Measurements from ENCODE around the gene LILRA5.
"Not testable (repeated sequence)": the region's sequence is repeated elsewhere in the genome, so short reads cannot be mapped to it uniquely, and the experiment has no call there.

LILRA5 gene

GRCh38 chr19:54299515-54299914 lies 13.5 kb downstream of the LILRA5 start:
- H3K4me1 ChIP-seq (ENCODE audit: control insufficient read depth, insufficient read depth, low read length) = no peaks in the 10 kb centered on the region
- no peaks in the 10 kb centered on the region for H3K36me3 ChIP-seq (ENCODE audit: control insufficient read depth, insufficient read depth, low read length)
- H3K27ac ChIP-seq (ENCODE audit: low read depth, low read length) = no peak overlapping the region
- no peak overlapping the region for H3K9ac ChIP-seq (ENCODE audit: low read depth, low read length)
- 0 out of 2 replicates have a peak, but pooled peaks cover 5% of the 10 kb centered on the region for H3K27me3 ChIP-seq (ENCODE audit: control insufficient read depth, insufficient read depth, low read length)
- no peaks in the 10 kb centered on the region for H3K9me3 ChIP-seq (ENCODE audit: control insufficient read depth, insufficient read depth, low read length)
- no peak overlapping the region for H3K4me3 ChIP-seq (ENCODE audit: low read depth, low read length)

- Histone ChIP-seq H3K9me3 (ENCODE audit: control insufficient read depth, insufficient read depth, low read length) (no peaks in the 10 kb centered on the region), H3K4me1 (ENCODE audit: control insufficient read depth, insufficient read depth, low read length) (no peaks in the 10 kb centered on the region), H3K4me3 (ENCODE audit: low read depth, low read length) (no peak overlapping the region), H3K27me3 (ENCODE audit: control insufficient read depth, insufficient read depth, low read length) (0 out of 2 replicates have a peak, but pooled peaks cover 5% of the 10 kb centered on the region), H3K27ac (ENCODE audit: low read depth, low read length) (no peak overlapping the region), H3K9ac (ENCODE audit: low read depth, low read length) (no peak overlapping the region), H3K36me3 (ENCODE audit: control insufficient read depth, insufficient read depth, low read length) (no peaks in the 10 kb centered on the region)
Observed at GRCh38 chr19:54299126-54299498, 13.9 kb downstream of the LILRA5 start.

- Histone ChIP-seq H3K4me1 (ENCODE audit: control insufficient read depth, insufficient read depth, low read length) (no peaks in the 10 kb centered on the region), H3K27me3 (ENCODE audit: control insufficient read depth, insufficient read depth, low read length) (peaks cover 8% of the 10 kb centered on the region; the same call in 1 of the 2 replicates), H3K4me3 (ENCODE audit: low read depth, low read length) (no peak overlapping the region), H3K9me3 (ENCODE audit: control insufficient read depth, insufficient read depth, low read length) (no peaks in the 10 kb centered on the region), H3K36me3 (ENCODE audit: control insufficient read depth, insufficient read depth, low read length) (no peaks in the 10 kb centered on the region), H3K27ac (ENCODE audit: low read depth, low read length) (no peak overlapping the region), H3K9ac (ENCODE audit: low read depth, low read length) (no peak overlapping the region)
Observed at GRCh38 chr19:54298357-54299125, 14.4 kb downstream of the LILRA5 start.

- Histone ChIP-seq H3K9me3 (ENCODE audit: control insufficient read depth, insufficient read depth, low read length) (no peaks in the 10 kb centered on the region), H3K27ac (ENCODE audit: low read depth, low read length) (no peak overlapping the region), H3K36me3 (ENCODE audit: control insufficient read depth, insufficient read depth, low read length) (no peaks in the 10 kb centered on the region), H3K27me3 (ENCODE audit: control insufficient read depth, insufficient read depth, low read length) (peaks cover 10% of the 10 kb centered on the region; the same call in 1 of the 2 replicates), H3K9ac (ENCODE audit: low read depth, low read length) (no peak overlapping the region), H3K4me3 (ENCODE audit: low read depth, low read length) (no peak overlapping the region), H3K4me1 (ENCODE audit: control insufficient read depth, insufficient read depth, low read length) (no peaks in the 10 kb centered on the region)
Observed at GRCh38 chr19:54297759-54298305, 15.1 kb downstream of the LILRA5 start.

GRCh38 chr19:54294539-54294938 lies 18.4 kb downstream of the LILRA5 start:
- no peak overlapping the region for H3K9ac ChIP-seq (ENCODE audit: low read depth, low read length)
- no peaks in the 10 kb centered on the region for H3K4me1 ChIP-seq (ENCODE audit: control insufficient read depth, insufficient read depth, low read length)
- H3K27ac ChIP-seq (ENCODE audit: low read depth, low read length) = no peak overlapping the region
- H3K9me3 ChIP-seq (ENCODE audit: control insufficient read depth, insufficient read depth, low read length) = no peaks in the 10 kb centered on the region
- H3K36me3 ChIP-seq (ENCODE audit: control insufficient read depth, insufficient read depth, low read length) = no peaks in the 10 kb centered on the region
- H3K27me3 ChIP-seq (ENCODE audit: control insufficient read depth, insufficient read depth, low read length) = peaks cover 5% of the 10 kb centered on the region; the same call in 1 of the 2 replicates
- no peak overlapping the region for H3K4me3 ChIP-seq (ENCODE audit: low read depth, low read length)

- H3K4me3 ChIP-seq (ENCODE audit: low read depth, low read length); H3K27ac ChIP-seq (ENCODE audit: low read depth, low read length); H3K9me3 ChIP-seq (ENCODE audit: control insufficient read depth, insufficient read depth, low read length); H3K9ac ChIP-seq (ENCODE audit: low read depth, low read length); H3K27me3 ChIP-seq (ENCODE audit: control insufficient read depth, insufficient read depth, low read length); H3K36me3 ChIP-seq (ENCODE audit: control insufficient read depth, insufficient read depth, low read length); H3K4me1 ChIP-seq (ENCODE audit: control insufficient read depth, insufficient read depth, low read length): not testable (repeated sequence)
Observed at GRCh38 chr19:54289160-54289559, 23.8 kb downstream of the LILRA5 start.

- Histone ChIP-seq H3K27me3 (ENCODE audit: control insufficient read depth, insufficient read depth, low read length) (no peaks in the 10 kb centered on the region), H3K9me3 (ENCODE audit: control insufficient read depth, insufficient read depth, low read length) (no peaks in the 10 kb centered on the region), H3K27ac (ENCODE audit: low read depth, low read length) (no peak overlapping the region), H3K4me1 (ENCODE audit: control insufficient read depth, insufficient read depth, low read length) (no peaks in the 10 kb centered on the region), H3K4me3 (ENCODE audit: low read depth, low read length) (no peak overlapping the region), H3K36me3 (ENCODE audit: control insufficient read depth, insufficient read depth, low read length) (no peaks in the 10 kb centered on the region), H3K9ac (ENCODE audit: low read depth, low read length) (no peak overlapping the region)
Observed at GRCh38 chr19:54287456-54287855, 25.5 kb downstream of the LILRA5 start.

- H3K9me3 ChIP-seq (ENCODE audit: control insufficient read depth, insufficient read depth, low read length); H3K27me3 ChIP-seq (ENCODE audit: control insufficient read depth, insufficient read depth, low read length); H3K4me3 ChIP-seq (ENCODE audit: low read depth, low read length); H3K9ac ChIP-seq (ENCODE audit: low read depth, low read length); H3K27ac ChIP-seq (ENCODE audit: low read depth, low read length); H3K36me3 ChIP-seq (ENCODE audit: control insufficient read depth, insufficient read depth, low read length); H3K4me1 ChIP-seq (ENCODE audit: control insufficient read depth, insufficient read depth, low read length): not testable (repeated sequence)
Observed at GRCh38 chr19:54286283-54286682, 26.7 kb downstream of the LILRA5 start.

GRCh38 chr19:54285427-54286056 lies 27.4 kb downstream of the LILRA5 start:
- H3K9me3 ChIP-seq (ENCODE audit: control insufficient read depth, insufficient read depth, low read length); H3K27ac ChIP-seq (ENCODE audit: low read depth, low read length); H3K36me3 ChIP-seq (ENCODE audit: control insufficient read depth, insufficient read depth, low read length); H3K4me3 ChIP-seq (ENCODE audit: low read depth, low read length); H3K9ac ChIP-seq (ENCODE audit: low read depth, low read length); H3K4me1 ChIP-seq (ENCODE audit: control insufficient read depth, insufficient read depth, low read length); H3K27me3 ChIP-seq (ENCODE audit: control insufficient read depth, insufficient read depth, low read length): not testable (repeated sequence)

GRCh38 chr19:54282686-54283470 lies 30.1 kb downstream of the LILRA5 start:
- H3K27me3 ChIP-seq (ENCODE audit: control insufficient read depth, insufficient read depth, low read length) = no peaks in the 10 kb centered on the region
- H3K9me3 ChIP-seq (ENCODE audit: control insufficient read depth, insufficient read depth, low read length) = no peaks in the 10 kb centered on the region
- H3K9ac ChIP-seq (ENCODE audit: low read depth, low read length) = no peak overlapping the region
- H3K4me3 ChIP-seq (ENCODE audit: low read depth, low read length) = no peak overlapping the region
- H3K27ac ChIP-seq (ENCODE audit: low read depth, low read length) = no peak overlapping the region
- no peaks in the 10 kb centered on the region for H3K4me1 ChIP-seq (ENCODE audit: control insufficient read depth, insufficient read depth, low read length)
- H3K36me3 ChIP-seq (ENCODE audit: control insufficient read depth, insufficient read depth, low read length) = no peaks in the 10 kb centered on the region

- not testable (repeated sequence) for H3K4me3 ChIP-seq (ENCODE audit: low read depth, low read length); H3K9me3 ChIP-seq (ENCODE audit: control insufficient read depth, insufficient read depth, low read length); H3K27ac ChIP-seq (ENCODE audit: low read depth, low read length); H3K9ac ChIP-seq (ENCODE audit: low read depth, low read length); H3K27me3 ChIP-seq (ENCODE audit: control insufficient read depth, insufficient read depth, low read length); H3K4me1 ChIP-seq (ENCODE audit: control insufficient read depth, insufficient read depth, low read length); H3K36me3 ChIP-seq (ENCODE audit: control insufficient read depth, insufficient read depth, low read length)
Observed at GRCh38 chr19:54281729-54282075, 31.3 kb downstream of the LILRA5 start.
